Colonic mucosa (tissue), 4 donors: Measurements from ENCODE around the gene ZYG11A. TPM values are rescaled to one million over a fixed set of nuclear protein-coding genes. Genes with fewer than 3 reads are reported as not detected.

Experiments
- DNase-seq: peaks from one replicate; pipeline ENCODE4 v3.0.0-alpha.2; 2020
- H3K27ac ChIP-seq: fragments of 200-600 bp; one replicate; pipeline ENCODE4 v1.8.0; 2021
- H3K27me3 ChIP-seq: fragments of 200-600 bp; one replicate; pipeline ENCODE4 v1.8.0; 2021
- H3K36me3 ChIP-seq: fragments of 200-600 bp; one replicate; pipeline ENCODE4 v1.8.0; 2021
- H3K4me1 ChIP-seq: fragments of 200-600 bp; one replicate; pipeline ENCODE4 v1.8.0; 2021; ENCODE audit warnings: mild to moderate bottlenecking
- H3K4me3 ChIP-seq: fragments of 200-600 bp; one replicate; pipeline ENCODE4 v1.8.0; 2021
- H3K9ac ChIP-seq, 2 donors: one replicate each; pipeline ENCODE4 v1.7.0; 2013; ENCODE audit warnings: control low read depth in 2 of 2, low read depth in 2 of 2, low read length in 2 of 2
- H3K9me3 ChIP-seq: fragments of 200-600 bp; one replicate; pipeline ENCODE4 v1.8.0; 2021
- CTCF ChIP-seq: fragments of 200-600 bp; IDR thresholded peaks from one replicate; pipeline ENCODE4 v1.8.0; 2022; ENCODE audit warnings: antibody characterized with exemption, mild to moderate bottlenecking
- intact Hi-C: fragments of 100-400 bp; cut with DNase I; formaldehyde crosslinking; loops from one replicate; pipeline ENCODE4 v1.14.1; 2022
- total RNA-seq, 2 donors: library from RNA; stranded (reverse); fragmentation: NEBNext Ultra II Directional in 1 of 2; extraction: Animal tissue kit (Norgen Biotek cat#: 25700) in 1 of 2; gene quantifications; one replicate each; pipeline ENCODE4 v1.2.1, GENCODE V29; 2021
- donor health status: healthy.
- donor health status: DM: no; HTN: no; CAD: no.
- donor health status: DM: no; HTN: no; CAD: no.

Gene ZYG11A
- total RNA-seq, 2 donors from 2014 or later = 0.05 to 0.22 TPM

DNA sequence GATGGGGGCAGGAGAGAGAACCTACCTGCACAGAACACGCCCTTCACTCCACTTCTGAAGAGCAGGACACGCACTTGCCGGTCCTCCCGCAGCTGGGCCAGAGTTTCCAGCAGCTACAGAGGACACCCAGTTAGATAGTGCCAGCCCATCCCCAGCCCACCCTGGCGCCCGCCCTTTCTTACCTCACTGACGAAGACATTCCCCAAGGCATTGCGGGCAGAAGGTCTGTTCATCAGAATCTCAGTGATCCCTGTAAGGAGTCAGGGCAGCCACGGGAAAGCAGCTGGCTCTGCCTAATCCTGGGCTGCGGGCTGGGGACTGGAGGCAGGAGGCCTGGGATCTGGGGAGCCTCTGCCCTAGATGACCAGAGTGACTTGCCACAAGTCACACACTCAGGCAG lies 69.0 kb downstream of the ZYG11A start:
- no peaks in the 10 kb centered on the region for H3K27me3 ChIP-seq
- no peak for DNase-seq
- TF ChIP-seq CTCF = no peak
- H3K4me3 ChIP-seq = no peak overlapping the region
- H3K9ac ChIP-seq = no peak overlapping the region
- H3K36me3 ChIP-seq = no peaks in the 10 kb centered on the region
- H3K9me3 ChIP-seq = no peaks in the 10 kb centered on the region
- intact Hi-C loops = no loop called here
- no peak overlapping the region for H3K27ac ChIP-seq
- H3K4me1 ChIP-seq = no peaks in the 10 kb centered on the region

DNA sequence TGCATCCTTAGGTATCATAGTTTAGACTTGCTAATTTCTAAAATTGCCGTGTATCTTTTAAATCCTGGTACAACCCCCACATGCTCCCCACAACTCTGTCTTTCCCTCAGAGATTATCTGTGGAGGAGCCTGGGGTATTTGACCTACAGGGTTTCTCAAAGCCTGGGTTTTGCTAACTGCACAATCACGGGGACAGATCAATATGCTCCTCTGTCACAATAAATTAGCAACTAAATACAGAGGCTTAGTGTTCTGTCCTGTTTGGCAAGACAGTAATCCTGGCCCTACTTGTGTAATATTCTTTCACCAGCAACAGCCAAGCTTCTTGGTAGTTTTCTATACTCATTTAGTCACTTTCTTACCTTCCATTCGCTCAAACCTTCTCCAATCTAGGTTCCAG lies 70.5 kb downstream of the ZYG11A start:
- DNase-seq = no peak
- TF ChIP-seq CTCF = no peak
- intact Hi-C loops = no loop called here
- Histone ChIP-seq H3K9ac (no peak overlapping the region), H3K4me3 (no peak overlapping the region), H3K9me3 (no peaks in the 10 kb centered on the region), H3K36me3 (no peaks in the 10 kb centered on the region), H3K27ac (no peak overlapping the region), H3K4me1 (no peaks in the 10 kb centered on the region), H3K27me3 (no peaks in the 10 kb centered on the region)

GRCh38 chr1:52913537-52913936 lies 71.0 kb downstream of the ZYG11A start:
- TF ChIP-seq CTCF = no peak
- Histone ChIP-seq H3K27me3 (no peaks in the 10 kb centered on the region), H3K27ac (no peak overlapping the region), H3K4me3 (no peak overlapping the region), H3K9me3 (no peaks in the 10 kb centered on the region), H3K36me3 (no peaks in the 10 kb centered on the region), H3K9ac (no peak overlapping the region), H3K4me1 (no peaks in the 10 kb centered on the region)
- DNase-seq = no peak
- intact Hi-C loops = no loop called here

- Histone ChIP-seq H3K36me3 (no peaks in the 10 kb centered on the region), H3K27me3 (no peaks in the 10 kb centered on the region), H3K27ac (no peak overlapping the region), H3K9me3 (no peaks in the 10 kb centered on the region), H3K4me3 (no peak overlapping the region), H3K9ac (no peak overlapping the region), H3K4me1 (no peaks in the 10 kb centered on the region)
- intact Hi-C loops = no loop called here
- no peak for TF ChIP-seq CTCF
- DNase-seq = no peak
Observed at GRCh38 chr1:52914463-52914862, 71.9 kb downstream of the ZYG11A start.

DNA sequence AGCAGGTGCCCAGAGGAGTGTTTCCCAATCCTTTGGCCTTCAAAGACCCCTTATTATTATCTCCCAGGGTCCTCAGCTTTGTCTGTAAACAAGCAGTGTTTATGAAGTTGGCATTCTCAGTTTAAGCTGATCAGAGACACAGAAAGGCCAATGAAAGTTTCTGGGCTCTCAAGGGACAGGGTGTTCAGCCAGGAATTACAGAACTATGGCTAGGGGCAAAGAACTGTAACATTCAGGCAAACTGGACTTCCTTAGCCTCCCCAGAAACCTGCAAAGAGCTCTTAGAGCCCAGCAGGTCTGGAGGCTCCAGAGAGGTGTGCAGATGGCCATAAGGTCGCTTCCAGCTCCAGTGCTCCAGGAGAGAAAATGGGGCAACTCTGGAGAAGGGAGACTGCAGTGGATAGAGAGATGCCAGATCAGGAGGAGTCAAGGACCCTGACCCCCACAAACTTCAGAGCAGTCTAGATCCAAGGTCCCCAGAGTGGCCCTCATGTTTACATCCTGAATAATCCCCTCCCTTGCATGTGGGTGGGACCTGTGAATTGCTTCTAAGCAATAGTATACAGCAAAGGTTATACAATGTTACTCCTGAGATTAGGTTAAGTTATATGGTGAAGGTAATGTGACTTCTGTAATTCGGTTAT lies 72.8 kb downstream of the ZYG11A start:
- DNase-seq = no peak
- intact Hi-C loops = no loop called here
- H3K9ac ChIP-seq = no peak overlapping the region
- H3K27me3 ChIP-seq = no peaks in the 10 kb centered on the region
- H3K4me3 ChIP-seq = no peak overlapping the region
- no peaks in the 10 kb centered on the region for H3K4me1 ChIP-seq
- no peaks in the 10 kb centered on the region for H3K36me3 ChIP-seq
- H3K27ac ChIP-seq = no peak overlapping the region
- TF ChIP-seq CTCF = no peak
- H3K9me3 ChIP-seq = no peaks in the 10 kb centered on the region

DNA sequence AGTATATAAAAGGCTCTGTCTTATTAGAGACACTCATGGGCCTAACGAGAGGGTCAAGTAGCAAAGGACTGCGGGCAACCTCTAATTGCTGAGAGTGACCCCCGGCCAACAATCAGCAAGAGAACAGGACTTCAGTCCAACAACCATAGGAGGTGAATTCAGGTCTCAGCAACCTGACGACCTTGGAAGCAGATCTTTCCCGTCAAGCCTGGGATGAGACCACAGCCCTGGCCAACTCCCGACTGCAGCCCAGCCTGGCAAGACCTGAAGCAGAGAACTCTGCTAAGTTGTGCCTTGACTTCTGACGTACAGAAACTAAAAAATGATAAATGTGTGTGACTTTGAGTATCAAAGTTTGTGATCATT lies 73.3 kb downstream of the ZYG11A start:
- Histone ChIP-seq H3K9me3 (no peaks in the 10 kb centered on the region), H3K27ac (no peak overlapping the region), H3K4me3 (no peak overlapping the region), H3K9ac (no peak overlapping the region), H3K36me3 (no peaks in the 10 kb centered on the region), H3K4me1 (no peaks in the 10 kb centered on the region), H3K27me3 (no peaks in the 10 kb centered on the region)
- intact Hi-C loops = no loop called here
- no peak for TF ChIP-seq CTCF
- DNase-seq = no peak
